ENCODE measurements around the gene CAMKMT.

The CAMKMT gene

GRCh38 chr2:44615950-44616518 is 254.3 kb downstream of the CAMKMT start:
- no peak for DNase-seq
- no peak overlapping the region for H3K4me3 Mint-ChIP-seq
- no peaks in the 10 kb centered on the region for H3K9me3 Mint-ChIP-seq
- peaks cover 2% of the 10 kb centered on the region for H3K36me3 Mint-ChIP-seq (ENCODE audit: low read depth)
- H3K4me1 Mint-ChIP-seq (ENCODE audit: low read depth) = peaks cover 18% of the 10 kb centered on the region
- no peak overlapping the region for H3K27ac Mint-ChIP-seq
- H3K27me3 Mint-ChIP-seq = no peaks in the 10 kb centered on the region

GRCh38 chr2:44616667-44617155 is 255.0 kb downstream of the CAMKMT start:
- no peaks in the 10 kb centered on the region for H3K9me3 Mint-ChIP-seq
- no peak overlapping the region for H3K4me3 Mint-ChIP-seq
- no peaks in the 10 kb centered on the region for H3K27me3 Mint-ChIP-seq
- no peak overlapping the region for H3K27ac Mint-ChIP-seq
- no peak for DNase-seq
- no peaks in the 10 kb centered on the region for H3K36me3 Mint-ChIP-seq (ENCODE audit: low read depth)
- peaks cover 18% of the 10 kb centered on the region for H3K4me1 Mint-ChIP-seq (ENCODE audit: low read depth)

GRCh38 chr2:44618251-44619023 is 256.7 kb downstream of the CAMKMT start:
- H3K27ac Mint-ChIP-seq = no peak overlapping the region
- H3K4me1 Mint-ChIP-seq (ENCODE audit: low read depth) = peaks cover 15% of the 10 kb centered on the region
- H3K36me3 Mint-ChIP-seq (ENCODE audit: low read depth) = no peaks in the 10 kb centered on the region

GRCh38 chr2:44620189-44620990 is 258.6 kb downstream of the CAMKMT start:
- DNase-seq = no peak
- Mint-ChIP-seq H3K4me1 (ENCODE audit: low read depth) (peaks cover 2% of the 10 kb centered on the region), H3K27me3 (no peaks in the 10 kb centered on the region), H3K4me3 (no peak overlapping the region), H3K27ac (no peak overlapping the region), H3K36me3 (ENCODE audit: low read depth) (no peaks in the 10 kb centered on the region), H3K9me3 (no peaks in the 10 kb centered on the region)

More at GRCh38 chr2:44618251-44619023, 256.7 kb downstream of the CAMKMT start:
- DNase-seq = no peak
- Mint-ChIP-seq H3K9me3 (no peaks in the 10 kb centered on the region), H3K27me3 (no peaks in the 10 kb centered on the region), H3K4me3 (no peak overlapping the region)

GRCh38 chr2:44623622-44624351 is 262.0 kb downstream of the CAMKMT start:
- Mint-ChIP-seq H3K27ac (no peak overlapping the region), H3K27me3 (no peaks in the 10 kb centered on the region), H3K4me1 (ENCODE audit: low read depth) (peaks cover 2% of the 10 kb centered on the region), H3K4me3 (no peak overlapping the region), H3K36me3 (ENCODE audit: low read depth) (peaks cover 14% of the 10 kb centered on the region), H3K9me3 (no peaks in the 10 kb centered on the region)
- DNase-seq = no peak

- Mint-ChIP-seq H3K9me3 (peaks cover 3% of the 10 kb centered on the region), H3K4me1 (ENCODE audit: low read depth) (peaks cover 2% of the 10 kb centered on the region), H3K27ac (no peak overlapping the region), H3K36me3 (ENCODE audit: low read depth) (peaks cover 26% of the 10 kb centered on the region), H3K27me3 (no peaks in the 10 kb centered on the region), H3K4me3 (no peak overlapping the region)
- no peak for DNase-seq
Measured at GRCh38 chr2:44628297-44628696, 266.6 kb downstream of the CAMKMT start.

GRCh38 chr2:44632931-44633689 is 271.4 kb downstream of the CAMKMT start:
- DNase-seq = no peak
- H3K36me3 Mint-ChIP-seq (ENCODE audit: low read depth) = peaks cover 13% of the 10 kb centered on the region
- no peak overlapping the region for H3K4me3 Mint-ChIP-seq
- H3K9me3 Mint-ChIP-seq = peaks cover 3% of the 10 kb centered on the region
- no peaks in the 10 kb centered on the region for H3K27me3 Mint-ChIP-seq
- H3K4me1 Mint-ChIP-seq (ENCODE audit: low read depth) = peaks cover 8% of the 10 kb centered on the region
- H3K27ac Mint-ChIP-seq = no peak overlapping the region

GRCh38 chr2:44635725-44636124 is 274.0 kb downstream of the CAMKMT start:
- Mint-ChIP-seq H3K4me3 (no peak overlapping the region), H3K27me3 (no peaks in the 10 kb centered on the region), H3K9me3 (peaks cover 3% of the 10 kb centered on the region), H3K4me1 (ENCODE audit: low read depth) (peaks cover 8% of the 10 kb centered on the region), H3K27ac (no peak overlapping the region), H3K36me3 (ENCODE audit: low read depth) (peaks cover 5% of the 10 kb centered on the region)
- DNase-seq = no peak

- Mint-ChIP-seq H3K27me3 (no peaks in the 10 kb centered on the region), H3K9me3 (no peaks in the 10 kb centered on the region), H3K4me1 (ENCODE audit: low read depth) (peaks cover 4% of the 10 kb centered on the region), H3K27ac (no peak overlapping the region), H3K4me3 (no peak overlapping the region), H3K36me3 (ENCODE audit: low read depth) (no peaks in the 10 kb centered on the region)
- no peak for DNase-seq
Measured at GRCh38 chr2:44638649-44639048, 276.9 kb downstream of the CAMKMT start.

- H3K36me3 Mint-ChIP-seq (ENCODE audit: low read depth) = no peaks in the 10 kb centered on the region
- H3K27me3 Mint-ChIP-seq = no peaks in the 10 kb centered on the region
- no peak overlapping the region for H3K27ac Mint-ChIP-seq
- no peaks in the 10 kb centered on the region for H3K9me3 Mint-ChIP-seq
- DNase-seq = no peak
- H3K4me3 Mint-ChIP-seq = no peak overlapping the region
- H3K4me1 Mint-ChIP-seq (ENCODE audit: low read depth) = no peaks in the 10 kb centered on the region
Measured at GRCh38 chr2:44639399-44639798, 277.7 kb downstream of the CAMKMT start.

GRCh38 chr2:44642123-44642857 is 280.5 kb downstream of the CAMKMT start:
- Mint-ChIP-seq H3K4me3 (no peak overlapping the region), H3K9me3 (no peaks in the 10 kb centered on the region), H3K27ac (no peak overlapping the region), H3K36me3 (ENCODE audit: low read depth) (no peaks in the 10 kb centered on the region), H3K27me3 (no peaks in the 10 kb centered on the region), H3K4me1 (ENCODE audit: low read depth) (no peaks in the 10 kb centered on the region)
- no peak for DNase-seq

- H3K27ac Mint-ChIP-seq = no peak overlapping the region
- no peaks in the 10 kb centered on the region for H3K4me1 Mint-ChIP-seq (ENCODE audit: low read depth)
- DNase-seq = no peak
- no peak overlapping the region for H3K4me3 Mint-ChIP-seq
- H3K9me3 Mint-ChIP-seq = no peaks in the 10 kb centered on the region
- no peaks in the 10 kb centered on the region for H3K36me3 Mint-ChIP-seq (ENCODE audit: low read depth)
- H3K27me3 Mint-ChIP-seq = no peaks in the 10 kb centered on the region
Measured at GRCh38 chr2:44645937-44646336, 284.2 kb downstream of the CAMKMT start.

- H3K27me3 Mint-ChIP-seq = no peaks in the 10 kb centered on the region
- DNase-seq = no peak
- no peak overlapping the region for H3K4me3 Mint-ChIP-seq
- H3K36me3 Mint-ChIP-seq (ENCODE audit: low read depth) = no peaks in the 10 kb centered on the region
- H3K27ac Mint-ChIP-seq = no peak overlapping the region
- no peaks in the 10 kb centered on the region for H3K9me3 Mint-ChIP-seq
- peaks cover 2% of the 10 kb centered on the region for H3K4me1 Mint-ChIP-seq (ENCODE audit: low read depth)
Measured at GRCh38 chr2:44649381-44649780, 287.6 kb downstream of the CAMKMT start.

All from activated T-cell treated with anti-CD3 and anti-CD28 coated beads, Interleukin-2, amount 50 U/mL, for 24 hours (primary cell).